ENCODE measurements around the gene AOPEP.

Gene AOPEP

GRCh38 chr9:95022657-95023056 lies 296.2 kb downstream of the AOPEP start:
- H3K9ac ChIP-seq (ENCODE audit: low read depth, low read length, poor library complexity, severe bottlenecking): no peak overlapping the region
- H3K36me3 ChIP-seq (ENCODE audit: insufficient read depth, low read length): no peaks in the 10 kb centered on the region
- no peaks in the 10 kb centered on the region for H3F3A ChIP-seq (ENCODE audit: low read depth)
- no peaks in the 10 kb centered on the region for H3K27me3 ChIP-seq (ENCODE audit: insufficient read depth, low read length, poor library complexity, severe bottlenecking)
- H4K20me1 ChIP-seq (ENCODE audit: insufficient read depth, low read length, poor library complexity, severe bottlenecking): no peaks in the 10 kb centered on the region
- H3K4me3 ChIP-seq (ENCODE audit: low read length, poor library complexity, severe bottlenecking): no peak overlapping the region
- H3K9me3 ChIP-seq (ENCODE audit: insufficient read depth, low read depth, low read length): no peaks in the 10 kb centered on the region
- H3K9me2 ChIP-seq (replicated peaks; ENCODE audit: low read depth, low read length): no peaks in the 10 kb centered on the region
- H3K4me1 ChIP-seq (ENCODE audit: insufficient read depth, low read length, poor library complexity, severe bottlenecking): no peaks in the 10 kb centered on the region
- TF ChIP-seq CTCF (conservative IDR thresholded peaks at IDR 0.05; ENCODE audit: low read length) (no peak), EZH2phosphoT487 (IDR thresholded peaks at IDR 0.05; ENCODE audit: borderline replicate concordance) (no peak)
- H2AFZ ChIP-seq (ENCODE audit: low read length): no peak overlapping the region
- H3K4me2 ChIP-seq (ENCODE audit: low read depth, low read length, poor library complexity, severe bottlenecking): no peak overlapping the region
- H3K79me2 ChIP-seq (ENCODE audit: insufficient read depth, low read length): no peaks in the 10 kb centered on the region

GRCh38 chr9:95023217-95024003 lies 296.9 kb downstream of the AOPEP start:
- Histone ChIP-seq H3K27me3 (ENCODE audit: insufficient read depth, low read length, poor library complexity, severe bottlenecking) (no peaks in the 10 kb centered on the region), H3K4me1 (ENCODE audit: insufficient read depth, low read length, poor library complexity, severe bottlenecking) (no peaks in the 10 kb centered on the region), H3K9me3 (ENCODE audit: insufficient read depth, low read depth, low read length) (no peaks in the 10 kb centered on the region), H4K20me1 (ENCODE audit: insufficient read depth, low read length, poor library complexity, severe bottlenecking) (no peaks in the 10 kb centered on the region), H3K79me2 (ENCODE audit: insufficient read depth, low read length) (no peaks in the 10 kb centered on the region), H3K4me3 (ENCODE audit: low read length, poor library complexity, severe bottlenecking) (no peak overlapping the region), H2AFZ (ENCODE audit: low read length) (no peak overlapping the region), H3K4me2 (ENCODE audit: low read depth, low read length, poor library complexity, severe bottlenecking) (no peak overlapping the region), H3F3A (ENCODE audit: low read depth) (no peaks in the 10 kb centered on the region), H3K9ac (ENCODE audit: low read depth, low read length, poor library complexity, severe bottlenecking) (no peak overlapping the region), H3K36me3 (ENCODE audit: insufficient read depth, low read length) (no peaks in the 10 kb centered on the region), H3K9me2 (replicated peaks; ENCODE audit: low read depth, low read length) (no peaks in the 10 kb centered on the region)
- TF ChIP-seq EZH2phosphoT487 (IDR thresholded peaks at IDR 0.05; ENCODE audit: borderline replicate concordance) (no peak), CTCF (conservative IDR thresholded peaks at IDR 0.05; ENCODE audit: low read length) (no peak)

- Histone ChIP-seq H3K79me2 (ENCODE audit: insufficient read depth, low read length) (no peaks in the 10 kb centered on the region), H3K4me2 (ENCODE audit: low read depth, low read length, poor library complexity, severe bottlenecking) (no peak overlapping the region), H3K36me3 (ENCODE audit: insufficient read depth, low read length) (no peaks in the 10 kb centered on the region), H3K9me3 (ENCODE audit: insufficient read depth, low read depth, low read length) (no peaks in the 10 kb centered on the region), H4K20me1 (ENCODE audit: insufficient read depth, low read length, poor library complexity, severe bottlenecking) (no peaks in the 10 kb centered on the region), H2AFZ (ENCODE audit: low read length) (no peak overlapping the region), H3K27me3 (ENCODE audit: insufficient read depth, low read length, poor library complexity, severe bottlenecking) (no peaks in the 10 kb centered on the region), H3K4me3 (ENCODE audit: low read length, poor library complexity, severe bottlenecking) (no peak overlapping the region), H3K9me2 (replicated peaks; ENCODE audit: low read depth, low read length) (no peaks in the 10 kb centered on the region), H3F3A (ENCODE audit: low read depth) (no peaks in the 10 kb centered on the region), H3K9ac (ENCODE audit: low read depth, low read length, poor library complexity, severe bottlenecking) (no peak overlapping the region), H3K4me1 (ENCODE audit: insufficient read depth, low read length, poor library complexity, severe bottlenecking) (no peaks in the 10 kb centered on the region)
- TF ChIP-seq EZH2phosphoT487 (IDR thresholded peaks at IDR 0.05; ENCODE audit: borderline replicate concordance) (no peak), CTCF (conservative IDR thresholded peaks at IDR 0.05; ENCODE audit: low read length) (no peak)
These were observed 297.7 kb downstream of the AOPEP start for GRCh38 chr9:95024097-95024671.
